H9 (cell line): ENCODE measurements around the gene ATP10B. TPM values are rescaled to one million over a fixed set of nuclear protein-coding genes. Genes with fewer than 3 reads are reported as not detected.

ENCODE experiments used
- DNase-seq: peaks from one replicate; pipeline ENCODE4 v3.0.0-alpha.2; 2017
- H2AFZ ChIP-seq: one replicate; pipeline ENCODE4 v1.6.1; 2013; ENCODE audit warnings: mild to moderate bottlenecking, low read length, control low read depth, moderate library complexity
- H2AK5ac ChIP-seq: 2 replicates; pipeline ENCODE4 v1.6.1; 2013; ENCODE audit warnings: low read length, control low read depth, mixed read lengths; ENCODE audit not compliant: insufficient read length
- H2BK120ac ChIP-seq: one replicate; pipeline ENCODE4 v1.6.1; 2013; ENCODE audit warnings: low read depth, mild to moderate bottlenecking, low read length, control low read depth, inconsistent platforms; ENCODE audit not compliant: poor library complexity, severe bottlenecking
- H2BK12ac ChIP-seq: 2 replicates; pipeline ENCODE4 v1.6.1; 2013; ENCODE audit warnings: low read length, control low read depth, mixed read lengths, low read depth; ENCODE audit not compliant: insufficient read length
- H2BK15ac ChIP-seq: 2 replicates; pipeline ENCODE4 v1.6.1; 2013; ENCODE audit warnings: low read depth, low read length, control low read depth
- H2BK20ac ChIP-seq: one replicate; pipeline ENCODE4 v1.6.1; 2013; ENCODE audit warnings: low read depth, mild to moderate bottlenecking, low read length, control low read depth, inconsistent platforms; ENCODE audit not compliant: poor library complexity, severe bottlenecking
- H2BK5ac ChIP-seq: 2 replicates; pipeline ENCODE4 v1.6.1; 2013; ENCODE audit warnings: low read length, control low read depth, mixed read lengths; ENCODE audit not compliant: insufficient read length
- H3K14ac ChIP-seq: 2 replicates; pipeline ENCODE4 v1.6.1; 2013; ENCODE audit warnings: low read length, control low read depth; ENCODE audit not compliant: insufficient read depth
- H3K18ac ChIP-seq: 2 replicates; pipeline ENCODE4 v1.6.1; 2013; ENCODE audit warnings: low read depth, mild to moderate bottlenecking, mixed read lengths, low read length, control low read depth; ENCODE audit not compliant: insufficient read length
- H3K23ac ChIP-seq: 2 replicates; pipeline ENCODE4 v1.6.1; 2013; ENCODE audit warnings: low read length, control low read depth, mixed read lengths, low read depth; ENCODE audit not compliant: insufficient read length
- H3K23me2 ChIP-seq: 2 replicates; pipeline ENCODE4 v1.6.1; 2013; ENCODE audit warnings: low read depth, mild to moderate bottlenecking, mixed read lengths, low read length, control low read depth; ENCODE audit not compliant: insufficient read length, poor library complexity, severe bottlenecking
- H3K27ac ChIP-seq: 2 replicates; pipeline ENCODE4 v1.5.1; 2013; ENCODE audit warnings: low read length, control low read depth, mixed read lengths, low read depth; ENCODE audit not compliant: insufficient read length
- H3K27me3 ChIP-seq: 2 replicates; pipeline ENCODE4 v1.6.1; 2013; ENCODE audit warnings: low read length, control low read depth, inconsistent platforms; ENCODE audit not compliant: insufficient read depth
- H3K4ac ChIP-seq: 2 replicates; pipeline ENCODE4 v1.6.1; 2013; ENCODE audit warnings: low read depth, mild to moderate bottlenecking, control low read depth, inconsistent platforms, low read length, moderate library complexity
- H3K4me1 ChIP-seq: 2 replicates; pipeline ENCODE4 v1.6.1; 2013; ENCODE audit warnings: low read length, control low read depth, inconsistent platforms; ENCODE audit not compliant: insufficient read depth
- H3K4me2 ChIP-seq: 2 replicates; pipeline ENCODE4 v1.6.1; 2013; ENCODE audit warnings: low read length, control low read depth, mixed read lengths; ENCODE audit not compliant: insufficient read length, insufficient read depth
- H3K56ac ChIP-seq: 2 replicates; pipeline ENCODE4 v1.6.1; 2013; ENCODE audit warnings: low read depth, mild to moderate bottlenecking, mixed read lengths, low read length, control low read depth; ENCODE audit not compliant: insufficient read length
- H3K79me1 ChIP-seq: 2 replicates; pipeline ENCODE4 v1.6.1; 2013; ENCODE audit warnings: low read depth, mild to moderate bottlenecking, moderate library complexity, low read length, control low read depth, inconsistent platforms; ENCODE audit not compliant: insufficient read depth, poor library complexity, severe bottlenecking
- H3K79me2 ChIP-seq: 2 replicates; pipeline ENCODE4 v1.6.1; 2013; ENCODE audit warnings: low read length, control low read depth, inconsistent platforms; ENCODE audit not compliant: insufficient read depth
- H3K9ac ChIP-seq: 2 replicates; pipeline ENCODE4 v1.6.1; 2013; ENCODE audit warnings: low read length, control low read depth, mixed read lengths; ENCODE audit not compliant: insufficient read length; ENCODE audit errors: extremely low read depth
- H3K9me3 ChIP-seq: one replicate; pipeline ENCODE4 v1.6.1; 2013; ENCODE audit warnings: low read depth, low read length, inconsistent platforms; ENCODE audit not compliant: control insufficient read depth
- H3T11ph ChIP-seq: one replicate; pipeline ENCODE4 v1.6.1; 2013; ENCODE audit warnings: mild to moderate bottlenecking, low read length, control low read depth, inconsistent platforms
- H4K20me1 ChIP-seq: one replicate; pipeline ENCODE4 v1.6.1; 2013; ENCODE audit not compliant: control insufficient read depth, insufficient read length, insufficient read depth
- H4K5ac ChIP-seq: 2 replicates; pipeline ENCODE4 v1.6.1; 2013; ENCODE audit warnings: low read depth, mild to moderate bottlenecking, mixed read lengths, low read length, control low read depth; ENCODE audit not compliant: insufficient read length
- H4K8ac ChIP-seq: replicated peaks from 2 replicates; pipeline ENCODE4 v1.6.1; 2013; ENCODE audit warnings: low read length, control low read depth, mixed read lengths, low read depth; ENCODE audit not compliant: insufficient read length
- H4K91ac ChIP-seq: 2 replicates; pipeline ENCODE4 v1.6.1; 2013; ENCODE audit warnings: low read depth, mild to moderate bottlenecking, moderate library complexity, mixed read lengths, low read length, control low read depth; ENCODE audit not compliant: insufficient read length
- H3K27ac Mint-ChIP-seq, 3 experiments: 2 replicates in 2 of 3; 3 replicates in 1 of 3; pipeline ENCODE4 v1.8.0; 2020 to 2021; ENCODE audit warnings: mixed read lengths in 3 of 3, mild to moderate bottlenecking in 1 of 3, moderate library complexity in 1 of 3
- H3K27me3 Mint-ChIP-seq: 2 replicates; pipeline ENCODE4 v1.8.0; 2021; ENCODE audit warnings: low read depth, mild to moderate bottlenecking, moderate library complexity, mixed read lengths
- H3K36me3 Mint-ChIP-seq, 3 experiments: 2 replicates in 2 of 3; 3 replicates in 1 of 3; pipeline ENCODE4 v1.8.0; 2020 to 2021; ENCODE audit warnings: low read depth in 3 of 3, mixed read lengths in 3 of 3; ENCODE audit not compliant: insufficient read depth in 1 of 3
- H3K4me1 Mint-ChIP-seq, 2 experiments: 2 replicates each; pipeline ENCODE4 v1.8.0; 2020; ENCODE audit warnings: mixed read lengths in 2 of 2
- H3K4me3 Mint-ChIP-seq, 2 experiments: 2 replicates in 1 of 2; 3 replicates in 1 of 2; pipeline ENCODE4 v1.8.0; 2020 to 2021; ENCODE audit warnings: mild to moderate bottlenecking in 2 of 2, mixed read lengths in 2 of 2, moderate library complexity in 1 of 2
- H3K9me3 Mint-ChIP-seq, 2 experiments: 2 replicates in 1 of 2; 3 replicates in 1 of 2; pipeline ENCODE4 v1.8.0; 2020; ENCODE audit warnings: mild to moderate bottlenecking in 2 of 2, mixed read lengths in 2 of 2, moderate library complexity in 1 of 2
- WGBS: extraction: QIAGEN DNeasy Blood & Tissue Kit; methylation state at CpG from one replicate; pipeline ENCODE4 v1.1.7; 2013; ENCODE audit warnings: missing lambda C conversion rate, low lambda C conversion rate, mixed read lengths; ENCODE audit not compliant: insufficient read length; ENCODE audit errors: extremely low coverage; 5-methylcytosine and 5-hydroxymethylcytosine counted together
- total RNA-seq: library from RNA; stranded (reverse); gene quantifications from 2 replicates; pipeline ENCODE4 v1.2.1, GENCODE V29; 2021
- TF ChIP-seq, protein P1 (sequence below): fragments of 200-600 bp; sonication (generic); conservative IDR thresholded peaks from 3 replicates; pipeline ENCODE4 v1.8.0; 2021; ENCODE audit warnings: antibody characterized with exemption, mild to moderate bottlenecking

The ATP10B gene
- total RNA-seq, 1 experiment from 2014 or later = 0.42 TPM

DNA sequence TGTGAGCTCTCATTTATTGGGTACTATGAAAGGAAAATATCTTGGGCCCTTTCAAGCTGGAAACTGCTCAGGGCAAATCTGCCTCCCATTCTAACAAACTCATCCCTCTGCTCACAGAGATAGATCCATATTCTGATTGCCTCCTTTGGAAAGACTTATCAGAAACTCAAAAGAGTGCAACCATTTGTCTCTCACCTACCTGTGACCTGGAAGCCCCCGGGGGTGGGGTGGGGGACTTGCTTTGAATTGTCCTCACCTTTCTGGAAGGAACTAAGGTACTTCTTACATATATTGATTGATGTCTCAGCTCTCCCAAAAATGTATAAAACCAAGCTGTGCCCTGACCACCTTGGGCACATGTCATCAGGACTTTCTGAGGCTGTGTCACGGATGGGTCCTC is 125.3 kb downstream of the ATP10B start:
- Histone ChIP-seq H3K23me2 (no peaks in the 10 kb centered on the region), H4K8ac (no peak overlapping the region), H2AK5ac (no peak overlapping the region), H3K4me1 (peaks cover 6% of the 10 kb centered on the region; the same call in 1 of the 2 replicates), H2BK120ac (no peak overlapping the region), H3K9me3 (no peaks in the 10 kb centered on the region), H3K9ac (no peak overlapping the region), H2BK5ac (no peak overlapping the region), H3K23ac (no peak overlapping the region), H3K27me3 (no peaks in the 10 kb centered on the region), H2BK20ac (no peak overlapping the region), H2BK12ac (no peak overlapping the region), H3K56ac (no peak overlapping the region), H3K27ac (no peak overlapping the region), H3K79me1 (no peaks in the 10 kb centered on the region), H3K79me2 (no peaks in the 10 kb centered on the region), H4K20me1 (no peaks in the 10 kb centered on the region), H3K14ac (no peak overlapping the region), H3K18ac (no peak overlapping the region), H3T11ph (no peak overlapping the region), H2AFZ (no peak overlapping the region), H3K4ac (no peak overlapping the region), H3K4me2 (no peak overlapping the region), H4K5ac (no peak overlapping the region), H4K91ac (no peak overlapping the region), H2BK15ac (no peak overlapping the region)
- TF ChIP-seq, protein P1, sequence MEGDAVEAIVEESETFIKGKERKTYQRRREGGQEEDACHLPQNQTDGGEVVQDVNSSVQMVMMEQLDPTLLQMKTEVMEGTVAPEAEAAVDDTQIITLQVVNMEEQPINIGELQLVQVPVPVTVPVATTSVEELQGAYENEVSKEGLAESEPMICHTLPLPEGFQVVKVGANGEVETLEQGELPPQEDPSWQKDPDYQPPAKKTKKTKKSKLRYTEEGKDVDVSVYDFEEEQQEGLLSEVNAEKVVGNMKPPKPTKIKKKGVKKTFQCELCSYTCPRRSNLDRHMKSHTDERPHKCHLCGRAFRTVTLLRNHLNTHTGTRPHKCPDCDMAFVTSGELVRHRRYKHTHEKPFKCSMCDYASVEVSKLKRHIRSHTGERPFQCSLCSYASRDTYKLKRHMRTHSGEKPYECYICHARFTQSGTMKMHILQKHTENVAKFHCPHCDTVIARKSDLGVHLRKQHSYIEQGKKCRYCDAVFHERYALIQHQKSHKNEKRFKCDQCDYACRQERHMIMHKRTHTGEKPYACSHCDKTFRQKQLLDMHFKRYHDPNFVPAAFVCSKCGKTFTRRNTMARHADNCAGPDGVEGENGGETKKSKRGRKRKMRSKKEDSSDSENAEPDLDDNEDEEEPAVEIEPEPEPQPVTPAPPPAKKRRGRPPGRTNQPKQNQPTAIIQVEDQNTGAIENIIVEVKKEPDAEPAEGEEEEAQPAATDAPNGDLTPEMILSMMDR = no peak
- H3K36me3 Mint-ChIP-seq = no peaks in the 10 kb centered on the region
- no peaks in the 10 kb centered on the region for H3K27me3 Mint-ChIP-seq
- peaks cover 20 to 25% of the 10 kb centered on the region in 2 experiments for H3K4me1 Mint-ChIP-seq
- WGBS = no CpG with 5 or more reads among the region's 2 CpGs
- H3K27ac Mint-ChIP-seq = no peak overlapping the region
- H3K4me3 Mint-ChIP-seq = no peak overlapping the region
- DNase-seq = no peak
- H3K9me3 Mint-ChIP-seq = no peaks in the 10 kb centered on the region
